Astrocyte (in vitro differentiated cells and primary cell): ENCODE data around the gene PPP1R14C.

ENCODE experiments used
- EZH2 ChIP-seq: IDR thresholded peaks from 2 replicates; pipeline ENCODE4 v1.6.1; 2012; ENCODE audit warnings: mild to moderate bottlenecking, low read length, inconsistent platforms; ENCODE audit not compliant: insufficient read depth
- TF ChIP-seq, protein P1 (sequence below): IDR thresholded peaks from 2 replicates; pipeline ENCODE4 v1.5.1; 2011; ENCODE audit warnings: low read depth, mild to moderate bottlenecking, inconsistent platforms, low read length, moderate library complexity; ENCODE audit not compliant: insufficient read depth

GRCh38 chr6:150133686-150134085, 9.2 kb upstream of the PPP1R14C start:
- TF ChIP-seq, protein P1, sequence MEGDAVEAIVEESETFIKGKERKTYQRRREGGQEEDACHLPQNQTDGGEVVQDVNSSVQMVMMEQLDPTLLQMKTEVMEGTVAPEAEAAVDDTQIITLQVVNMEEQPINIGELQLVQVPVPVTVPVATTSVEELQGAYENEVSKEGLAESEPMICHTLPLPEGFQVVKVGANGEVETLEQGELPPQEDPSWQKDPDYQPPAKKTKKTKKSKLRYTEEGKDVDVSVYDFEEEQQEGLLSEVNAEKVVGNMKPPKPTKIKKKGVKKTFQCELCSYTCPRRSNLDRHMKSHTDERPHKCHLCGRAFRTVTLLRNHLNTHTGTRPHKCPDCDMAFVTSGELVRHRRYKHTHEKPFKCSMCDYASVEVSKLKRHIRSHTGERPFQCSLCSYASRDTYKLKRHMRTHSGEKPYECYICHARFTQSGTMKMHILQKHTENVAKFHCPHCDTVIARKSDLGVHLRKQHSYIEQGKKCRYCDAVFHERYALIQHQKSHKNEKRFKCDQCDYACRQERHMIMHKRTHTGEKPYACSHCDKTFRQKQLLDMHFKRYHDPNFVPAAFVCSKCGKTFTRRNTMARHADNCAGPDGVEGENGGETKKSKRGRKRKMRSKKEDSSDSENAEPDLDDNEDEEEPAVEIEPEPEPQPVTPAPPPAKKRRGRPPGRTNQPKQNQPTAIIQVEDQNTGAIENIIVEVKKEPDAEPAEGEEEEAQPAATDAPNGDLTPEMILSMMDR = no peak
- no peak for TF ChIP-seq EZH2
